ENCODE measurements around the gene PLBD2.

PLBD2 gene

GRCh38 chr12:113414519-113415038 is 56.2 kb downstream of the PLBD2 start:
- TF ChIP-seq, protein P1, sequence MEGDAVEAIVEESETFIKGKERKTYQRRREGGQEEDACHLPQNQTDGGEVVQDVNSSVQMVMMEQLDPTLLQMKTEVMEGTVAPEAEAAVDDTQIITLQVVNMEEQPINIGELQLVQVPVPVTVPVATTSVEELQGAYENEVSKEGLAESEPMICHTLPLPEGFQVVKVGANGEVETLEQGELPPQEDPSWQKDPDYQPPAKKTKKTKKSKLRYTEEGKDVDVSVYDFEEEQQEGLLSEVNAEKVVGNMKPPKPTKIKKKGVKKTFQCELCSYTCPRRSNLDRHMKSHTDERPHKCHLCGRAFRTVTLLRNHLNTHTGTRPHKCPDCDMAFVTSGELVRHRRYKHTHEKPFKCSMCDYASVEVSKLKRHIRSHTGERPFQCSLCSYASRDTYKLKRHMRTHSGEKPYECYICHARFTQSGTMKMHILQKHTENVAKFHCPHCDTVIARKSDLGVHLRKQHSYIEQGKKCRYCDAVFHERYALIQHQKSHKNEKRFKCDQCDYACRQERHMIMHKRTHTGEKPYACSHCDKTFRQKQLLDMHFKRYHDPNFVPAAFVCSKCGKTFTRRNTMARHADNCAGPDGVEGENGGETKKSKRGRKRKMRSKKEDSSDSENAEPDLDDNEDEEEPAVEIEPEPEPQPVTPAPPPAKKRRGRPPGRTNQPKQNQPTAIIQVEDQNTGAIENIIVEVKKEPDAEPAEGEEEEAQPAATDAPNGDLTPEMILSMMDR (conservative IDR thresholded peaks at IDR 0.05), result no peak
- H3K27ac ChIP-seq, result no peak overlapping the region

DNA sequence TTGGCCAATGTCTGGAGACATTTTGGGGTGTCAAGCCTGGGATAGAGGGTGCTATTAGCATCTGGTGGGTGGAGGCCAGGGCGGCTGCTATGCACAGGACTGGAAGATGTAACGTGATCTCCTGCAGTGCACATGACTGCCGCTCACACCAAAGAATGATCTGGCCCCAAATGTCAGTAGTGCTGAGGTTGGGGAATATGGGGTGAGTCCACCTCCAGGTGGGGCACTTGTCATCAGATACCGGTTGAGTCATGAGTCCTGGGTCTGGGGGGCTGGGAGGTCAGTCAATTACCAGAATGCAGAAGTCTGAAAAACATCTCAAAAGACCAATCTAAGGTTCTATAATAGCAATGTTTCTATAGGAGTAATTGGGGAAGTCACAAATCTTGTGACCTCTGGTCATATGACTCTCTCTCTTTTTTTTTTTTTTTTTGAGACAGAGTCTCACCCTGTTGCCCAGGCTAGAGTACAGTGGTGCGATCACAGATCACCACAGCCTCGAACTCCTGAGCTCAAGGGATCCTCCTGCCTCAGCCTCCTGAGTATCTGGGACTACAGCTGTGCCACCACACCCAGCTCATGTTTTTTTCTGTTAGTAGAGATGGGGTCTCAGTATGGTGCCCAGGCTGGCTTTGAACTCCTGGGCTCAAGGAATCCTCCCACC is 57.8 kb downstream of the PLBD2 start:
- TF ChIP-seq, protein P1 (conservative IDR thresholded peaks at IDR 0.05), result no peak
- no peak overlapping the region for H3K27ac ChIP-seq

DNA sequence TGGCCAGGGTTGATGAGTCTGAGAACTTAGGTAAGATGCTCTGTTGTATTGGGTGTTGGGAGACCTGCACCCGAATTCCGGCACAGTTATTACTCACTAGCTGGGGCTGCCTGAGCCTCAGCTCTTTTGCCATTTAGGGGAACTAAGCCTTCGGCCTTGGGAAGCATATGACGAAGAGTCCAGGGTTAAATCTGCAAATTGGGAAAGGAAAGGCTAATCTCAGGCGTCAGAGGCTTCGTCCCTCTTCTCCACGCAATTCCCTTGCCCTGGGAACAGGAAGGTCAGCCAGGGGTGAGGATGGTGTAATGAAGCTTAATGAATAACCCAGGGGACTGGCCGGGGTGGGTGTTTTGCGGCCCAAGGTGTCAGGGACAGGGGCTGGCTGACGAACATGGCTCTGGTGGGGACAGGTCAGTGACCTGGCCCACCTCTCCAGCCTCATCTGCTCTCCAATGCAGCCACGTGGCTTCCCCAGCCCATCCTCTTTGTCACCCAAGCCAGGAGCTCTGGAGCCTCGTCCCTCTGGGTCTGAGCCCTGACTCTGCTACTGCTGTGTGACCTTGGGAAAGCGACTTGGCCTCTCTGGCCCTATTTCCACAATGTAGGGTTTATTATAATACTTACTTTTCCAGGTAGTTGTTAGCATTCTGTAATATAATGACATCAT is 60.0 kb downstream of the PLBD2 start:
- no peak overlapping the region for H3K27ac ChIP-seq
- TF ChIP-seq, protein P1 (conservative IDR thresholded peaks at IDR 0.05), result no peak

DNA sequence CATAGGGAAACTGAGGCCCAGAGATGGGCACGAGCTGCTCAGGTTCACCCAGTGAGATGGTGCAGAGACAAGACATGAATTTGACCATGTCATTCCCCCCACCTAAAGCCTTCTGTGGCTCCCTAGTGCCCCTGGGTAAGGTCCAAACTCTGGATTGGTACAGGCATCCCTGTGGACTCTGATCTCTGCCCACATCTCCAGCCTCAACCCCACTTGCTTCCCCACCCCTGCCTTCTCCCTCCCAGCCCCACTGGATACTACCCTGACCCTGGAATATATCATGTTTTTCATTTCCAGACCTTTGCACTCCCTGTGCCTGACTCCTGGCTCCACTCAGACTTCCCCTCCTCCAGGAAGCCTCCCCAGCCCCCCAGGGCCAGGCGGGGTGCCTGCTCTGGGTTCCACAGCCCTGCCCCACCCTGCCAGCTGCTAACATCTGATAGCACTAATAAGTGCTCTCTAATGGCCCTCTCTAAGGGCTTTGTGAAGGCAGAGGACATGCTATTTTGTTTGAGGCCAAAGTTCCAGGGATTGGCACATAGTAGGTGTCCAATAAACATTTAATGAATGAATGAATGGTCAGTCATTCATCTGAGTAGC is 62.7 kb downstream of the PLBD2 start:
- peak overlapping the region; percentile 80; the same call in 1 of the 2 replicates for H3K27ac ChIP-seq
- TF ChIP-seq, protein P1 (conservative IDR thresholded peaks at IDR 0.05), result no peak

DNA sequence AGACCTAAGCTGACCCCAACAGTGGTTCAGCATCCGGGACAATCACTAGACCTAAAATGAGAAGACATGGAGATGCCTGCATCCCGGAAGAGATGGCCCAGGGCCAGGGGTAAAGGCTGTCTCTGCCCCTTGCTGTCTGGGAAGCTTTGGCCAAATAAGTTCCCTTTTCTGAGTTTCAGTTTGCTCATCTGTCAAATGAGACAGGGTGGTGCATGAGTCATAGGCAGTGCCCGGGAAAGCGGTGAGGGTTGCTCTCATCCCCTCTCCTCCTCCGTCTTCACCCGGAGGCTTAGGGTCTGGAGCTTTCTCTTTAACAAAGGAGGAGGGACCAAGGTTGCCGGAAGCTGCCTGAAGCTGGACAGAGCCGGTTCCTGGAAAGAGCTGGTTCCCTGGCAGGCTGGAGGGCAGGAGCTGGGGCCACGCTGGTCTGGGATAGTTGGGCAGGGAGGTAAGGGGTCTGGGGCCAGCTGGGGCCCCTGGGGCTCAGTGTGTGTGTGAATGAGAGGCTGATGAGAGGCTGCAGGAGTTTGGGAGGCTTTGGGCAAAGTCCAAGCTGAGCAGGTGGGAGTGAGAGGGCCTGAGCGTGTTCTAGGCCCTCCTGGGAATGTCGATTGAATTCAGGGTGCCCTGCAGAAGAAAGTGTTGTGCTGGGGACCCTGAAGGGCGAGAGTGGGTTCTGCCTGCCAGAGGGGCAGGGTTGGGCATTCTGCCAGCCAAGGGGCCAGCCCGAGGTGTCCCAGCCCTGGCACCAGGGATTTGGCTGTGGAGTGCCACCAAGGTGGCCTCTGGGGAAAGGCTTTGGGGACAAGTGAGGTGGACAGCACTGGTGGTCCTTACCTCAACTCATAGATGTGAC is 63.9 kb downstream of the PLBD2 start, which contains the start of gene SDSL:
TSS of gene SDSL (plus strand) at position 351 of the 856 bp plus-strand sequence. CDS start 5,603 bp downstream, outside the sequence.
- TF ChIP-seq, protein P1 (conservative IDR thresholded peaks at IDR 0.05), result no peak
- peak within 1 kb of the TSS; percentile 80 for H3K27ac ChIP-seq

DNA sequence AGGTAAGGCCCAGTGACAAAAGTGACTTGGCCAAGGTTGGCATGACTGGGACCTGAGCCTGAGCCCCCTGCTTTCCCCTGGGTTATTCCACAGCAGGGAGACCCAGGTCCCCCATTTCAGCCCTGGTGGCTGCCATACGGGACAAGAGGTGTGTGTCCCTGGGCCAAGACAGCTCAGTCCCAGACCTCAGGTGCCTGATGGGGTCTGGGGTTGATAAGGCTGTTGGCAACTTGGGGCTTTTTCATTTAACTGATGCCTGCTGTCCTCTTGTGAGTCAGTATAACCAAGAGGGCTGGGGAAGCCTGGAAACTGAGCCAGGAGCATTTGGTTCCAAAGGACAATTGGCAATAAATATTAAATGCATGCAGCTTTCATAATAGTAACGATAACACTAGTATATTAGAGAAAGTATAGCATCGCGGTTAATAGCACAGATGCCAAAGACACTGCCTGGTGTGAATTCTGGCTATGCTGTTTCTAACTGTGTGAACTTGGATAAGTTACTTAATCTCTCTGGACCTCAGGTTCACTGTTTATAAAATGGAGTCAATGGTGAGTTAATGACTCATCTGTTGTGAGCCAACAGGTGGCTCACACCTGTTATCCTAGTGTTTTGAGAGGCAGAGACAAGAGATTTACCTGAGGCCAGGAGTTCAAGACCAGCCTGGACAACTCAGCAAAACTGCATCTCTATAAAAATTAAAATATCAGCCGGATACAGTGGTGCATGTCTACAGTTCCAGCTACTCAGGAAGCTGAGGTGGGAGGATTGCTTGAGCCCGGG is 64.7 kb downstream of the PLBD2 start:
- TF ChIP-seq, protein P1 (conservative IDR thresholded peaks at IDR 0.05), result no peak
- peak overlapping the region; percentile 80 for H3K27ac ChIP-seq
